Keratinocyte (primary cell): Measurements from ENCODE around the gene C6orf163. TPM values are rescaled to one million over a fixed set of nuclear protein-coding genes. Genes with fewer than 3 reads are reported as not detected.

Experiments used
- DNase-seq: peaks from one replicate; pipeline ENCODE4 v3.0.0-alpha.2; 2011; ENCODE audit warnings: low read depth, missing footprints, low spot score
- FAIRE-seq: peaks from 2 replicates; lab custom pipeline; 2011; peaks lifted over from hg19 to GRCh38; lab: Jason Lieb, UNC
- H2AFZ ChIP-seq: 2 replicates; pipeline ENCODE4 v1.6.0; 2012; ENCODE audit warnings: low read length, control low read depth, inconsistent platforms; ENCODE audit not compliant: control insufficient read depth
- H3K27ac ChIP-seq: 2 replicates; pipeline ENCODE4 v1.5.1; 2011; ENCODE audit warnings: low read length; ENCODE audit not compliant: control insufficient read depth, insufficient read depth
- H3K27me3 ChIP-seq: 3 replicates; pipeline ENCODE4 v1.6.0; 2011; ENCODE audit warnings: low read length; ENCODE audit not compliant: control insufficient read depth, insufficient read depth; ENCODE audit errors: extremely low read depth
- H3K36me3 ChIP-seq, 2 experiments: 2 replicates in 1 of 2; 3 replicates in 1 of 2; pipeline ENCODE4 v1.5.1; 2011; ENCODE audit warnings: low read length in 2 of 2, mild to moderate bottlenecking in 1 of 2; ENCODE audit not compliant: control insufficient read depth in 2 of 2, insufficient read depth in 2 of 2; ENCODE audit errors: extremely low read depth in 1 of 2
- H3K4me1 ChIP-seq: 3 replicates; pipeline ENCODE4 v1.5.1; 2011; ENCODE audit warnings: low read length; ENCODE audit not compliant: control insufficient read depth, insufficient read depth; ENCODE audit errors: extremely low read depth
- H3K4me2 ChIP-seq: 3 replicates; pipeline ENCODE4 v1.6.0; 2011; ENCODE audit warnings: low read depth, low read length; ENCODE audit not compliant: control insufficient read depth, insufficient read depth; ENCODE audit errors: extremely low read depth
- H3K4me3 ChIP-seq, 3 experiments: fragments of 200-600 bp in 1 of 3; sonication (generic) in 1 of 3; 2 replicates in 2 of 3; 3 replicates in 1 of 3; pipeline ENCODE4 v1.5.1; 2011 to 2016; ENCODE audit warnings: low read length in 3 of 3, mild to moderate bottlenecking in 3 of 3, control low read depth in 2 of 3, inconsistent platforms in 1 of 3, low read depth in 1 of 3, mixed read lengths in 1 of 3, mixed run types in 1 of 3, moderate library complexity in 1 of 3; ENCODE audit not compliant: control insufficient read depth in 2 of 3, insufficient read depth in 2 of 3; ENCODE audit errors: extremely low read depth in 1 of 3
- H3K79me2 ChIP-seq: 2 replicates; pipeline ENCODE4 v1.6.0; 2012; ENCODE audit warnings: low read length; ENCODE audit not compliant: control insufficient read depth, insufficient read depth
- H3K9ac ChIP-seq: 3 replicates; pipeline ENCODE4 v1.6.0; 2011; ENCODE audit warnings: low read length; ENCODE audit not compliant: control insufficient read depth, insufficient read depth; ENCODE audit errors: extremely low read depth
- H3K9me1 ChIP-seq: 3 replicates; pipeline ENCODE4 v1.6.0; 2011; ENCODE audit warnings: low read length; ENCODE audit not compliant: control insufficient read depth, insufficient read depth; ENCODE audit errors: extremely low read depth
- H3K9me3 ChIP-seq: 2 replicates; pipeline ENCODE4 v1.5.1; 2012; ENCODE audit warnings: low read depth, low read length; ENCODE audit not compliant: control insufficient read depth
- H4K20me1 ChIP-seq: 3 replicates; pipeline ENCODE4 v1.6.0; 2011; ENCODE audit warnings: low read length; ENCODE audit not compliant: control insufficient read depth, insufficient read depth; ENCODE audit errors: extremely low read depth
- CTCF ChIP-seq, 3 experiments: IDR thresholded peaks in 1 of 3; conservative IDR thresholded peaks in 1 of 3; optimal IDR thresholded peaks in 1 of 3; 2 replicates in 2 of 3; 3 replicates in 1 of 3; pipeline versions ENCODE3 to v1.5.1; 2011; ENCODE audit warnings: low read length in 3 of 3, mild to moderate bottlenecking in 3 of 3, moderate library complexity in 2 of 3, control low read depth in 1 of 3, inconsistent platforms in 1 of 3; ENCODE audit not compliant: insufficient read depth in 2 of 3; ENCODE audit errors: extremely low read depth in 1 of 3
- EZH2 ChIP-seq: IDR thresholded peaks from one replicate; pipeline ENCODE4 v1.6.1; 2012; ENCODE audit warnings: inconsistent platforms, mild to moderate bottlenecking, low read length, moderate library complexity
- dilution Hi-C: fragments of 300-500 bp; cut with MboI; formaldehyde crosslinking; loops from one replicate; pipeline ENCODE4 v1.7.0; 2020; ENCODE audit warnings: low sequenced_read_pairs; ENCODE audit not compliant: extremely low pct_ligation_motif_present
- polyA plus RNA-seq, 5 experiments: library from polyadenylated mRNA; depleted of rRNA in 3 of 5; stranded (reverse) in 3 of 5; stranded (forward) in 1 of 5; unstranded in 1 of 5; fragments of >200 nt; gene quantifications; 1 replicate in 1 of 5; 2 replicates in 3 of 5; 3 replicates in 1 of 5; pipeline versions ENCODE4 v1.2.1 to v1.2.3, GENCODE V29; 2011 to 2012; ENCODE audit warnings: missing spikeins in 2 of 5, low read depth in 1 of 5, low replicate concordance in 1 of 5

C6orf163 gene
- polyA plus RNA-seq, 1 donor (not counting 4 experiments of a cell fraction or from before 2014, with no cell fraction given) = 0.83 TPM

- Histone ChIP-seq H2AFZ (no peak overlapping the region), H3K4me2 (no peak overlapping the region), H3K4me1 (no peaks in the 10 kb centered on the region), H3K9me3 (no peaks in the 10 kb centered on the region), H3K79me2 (no peaks in the 10 kb centered on the region), H3K36me3 (no peaks in the 10 kb centered on the region), H3K9ac (no peak overlapping the region), H3K4me3 (no peak overlapping the region), H3K27ac (no peak overlapping the region), H3K9me1 (no peaks in the 10 kb centered on the region), H4K20me1 (no peaks in the 10 kb centered on the region), H3K27me3 (no peaks in the 10 kb centered on the region)
- no peak for DNase-seq
- no peak for TF ChIP-seq EZH2
- TF ChIP-seq CTCF (optimal IDR thresholded peaks at IDR 0.05 in 1 of 3, IDR thresholded peaks at IDR 0.05 in 1 of 3, conservative IDR thresholded peaks at IDR 0.05 in 1 of 3; ENCODE audit: extremely low read depth in 1 of 3, insufficient read depth in 2 of 3, low read length in 3 of 3) = no peak
- dilution Hi-C loops = no loop called here
- no peak for FAIRE-seq
Observed at GRCh38 chr6:87349896-87350295, 5.3 kb downstream of the C6orf163 start.

DNA sequence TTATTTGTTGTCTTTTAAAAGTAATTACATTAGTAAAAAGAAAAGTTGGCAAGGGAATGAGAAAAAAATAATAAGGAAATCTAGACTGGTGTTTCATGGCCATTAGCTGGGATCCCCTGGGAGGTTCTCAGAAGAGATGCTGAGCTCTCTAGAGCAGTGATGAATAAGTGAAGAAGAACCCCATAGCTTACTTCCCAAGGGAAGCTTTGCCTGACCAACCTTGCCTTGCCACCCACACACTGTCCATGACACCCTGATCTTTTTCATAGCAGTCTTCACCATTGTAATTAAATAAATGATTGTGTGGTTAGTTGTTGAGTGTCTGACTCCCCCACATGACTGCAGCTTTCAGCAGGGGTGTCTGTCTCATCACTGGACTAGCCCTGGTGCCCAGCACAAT lies 5.9 kb downstream of the C6orf163 start:
- H4K20me1 ChIP-seq = no peaks in the 10 kb centered on the region
- dilution Hi-C loops = no loop called here
- no peak overlapping the region for H2AFZ ChIP-seq
- no peaks in the 10 kb centered on the region for H3K36me3 ChIP-seq
- no peaks in the 10 kb centered on the region for H3K4me1 ChIP-seq
- no peak for FAIRE-seq
- H3K9me3 ChIP-seq = no peaks in the 10 kb centered on the region
- H3K79me2 ChIP-seq = no peaks in the 10 kb centered on the region
- no peak overlapping the region for H3K27ac ChIP-seq
- H3K9me1 ChIP-seq = no peaks in the 10 kb centered on the region
- DNase-seq = no peak
- H3K27me3 ChIP-seq = no peaks in the 10 kb centered on the region
- no peak overlapping the region for H3K9ac ChIP-seq
- no peak overlapping the region for H3K4me2 ChIP-seq
- TF ChIP-seq EZH2 (no peak), CTCF (optimal IDR thresholded peaks at IDR 0.05 in 1 of 3, IDR thresholded peaks at IDR 0.05 in 1 of 3, conservative IDR thresholded peaks at IDR 0.05 in 1 of 3; ENCODE audit: extremely low read depth in 1 of 3, insufficient read depth in 2 of 3, low read length in 3 of 3) (no peak)
- no peak overlapping the region for H3K4me3 ChIP-seq
